Colonic mucosa (tissue), 4 donors: ENCODE results near the gene MYO10. TPM values are rescaled to one million over a fixed set of nuclear protein-coding genes. Genes with fewer than 3 reads are reported as not detected.
A peak's percentile ranks its signal among the peaks of the same experiment; 100 is the strongest.

Experiments
- DNase-seq: peaks from one replicate; pipeline ENCODE4 v3.0.0-alpha.2; 2020
- H3K27ac ChIP-seq: fragments of 200-600 bp; one replicate; pipeline ENCODE4 v1.8.0; 2021
- H3K27me3 ChIP-seq: fragments of 200-600 bp; one replicate; pipeline ENCODE4 v1.8.0; 2021
- H3K36me3 ChIP-seq: fragments of 200-600 bp; one replicate; pipeline ENCODE4 v1.8.0; 2021
- H3K4me1 ChIP-seq: fragments of 200-600 bp; one replicate; pipeline ENCODE4 v1.8.0; 2021; ENCODE audit warnings: mild to moderate bottlenecking
- H3K4me3 ChIP-seq: fragments of 200-600 bp; one replicate; pipeline ENCODE4 v1.8.0; 2021
- H3K9ac ChIP-seq, 2 donors: one replicate each; pipeline ENCODE4 v1.7.0; 2013; ENCODE audit warnings: control low read depth in 2 of 2, low read depth in 2 of 2, low read length in 2 of 2
- H3K9me3 ChIP-seq: fragments of 200-600 bp; one replicate; pipeline ENCODE4 v1.8.0; 2021
- CTCF ChIP-seq: fragments of 200-600 bp; IDR thresholded peaks from one replicate; pipeline ENCODE4 v1.8.0; 2022; ENCODE audit warnings: antibody characterized with exemption, mild to moderate bottlenecking
- intact Hi-C: fragments of 100-400 bp; cut with DNase I; formaldehyde crosslinking; loops from one replicate; pipeline ENCODE4 v1.14.1; 2022
- total RNA-seq, 2 donors: library from RNA; stranded (reverse); fragmentation: NEBNext Ultra II Directional in 1 of 2; extraction: Animal tissue kit (Norgen Biotek cat#: 25700) in 1 of 2; gene quantifications; one replicate each; pipeline ENCODE4 v1.2.1, GENCODE V29; 2021
- donor health status: healthy.
- donor health status: DM: no; HTN: no; CAD: no.
- donor health status: DM: no; HTN: no; CAD: no.

The MYO10 gene
- total RNA-seq, 2 donors from 2014 or later = 57.9 to 61.9 TPM

- no peak overlapping the region for H3K4me3 ChIP-seq
- H3K9ac ChIP-seq = no peak overlapping the region
- no peaks in the 10 kb centered on the region for H3K36me3 ChIP-seq
- DNase-seq = peak; percentile 58
- intact Hi-C loops = loop anchor here (2.0 to 10.0 kb wide), 2 partner anchors 212 to 506 kb away; no protein-coding TSS in a partner anchor
- H3K9me3 ChIP-seq = no peaks in the 10 kb centered on the region
- TF ChIP-seq CTCF = no peak
- no peaks in the 10 kb centered on the region for H3K27me3 ChIP-seq
- H3K4me1 ChIP-seq = no peaks in the 10 kb centered on the region
- H3K27ac ChIP-seq = no peak overlapping the region
Measured at GRCh38 chr5:16666130-16666882, 269.8 kb downstream of the MYO10 start.

GRCh38 chr5:16665601-16666000 is 270.5 kb downstream of the MYO10 start:
- no peak overlapping the region for H3K9ac ChIP-seq
- H3K27ac ChIP-seq = no peak overlapping the region
- H3K27me3 ChIP-seq = no peaks in the 10 kb centered on the region
- DNase-seq = no peak
- H3K4me3 ChIP-seq = no peak overlapping the region
- no peaks in the 10 kb centered on the region for H3K4me1 ChIP-seq
- TF ChIP-seq CTCF = no peak
- intact Hi-C loops = loop anchor here (10.0 kb wide), 1 partner anchor 211 kb away; no protein-coding TSS in a partner anchor
- H3K9me3 ChIP-seq = no peaks in the 10 kb centered on the region
- no peaks in the 10 kb centered on the region for H3K36me3 ChIP-seq

- intact Hi-C loops = loop anchor here (10.0 kb wide), 1 partner anchor 210 kb away; no protein-coding TSS in a partner anchor
- no peaks in the 10 kb centered on the region for H3K27me3 ChIP-seq
- DNase-seq = no peak
- no peak overlapping the region for H3K4me3 ChIP-seq
- H3K27ac ChIP-seq = no peak overlapping the region
- H3K9me3 ChIP-seq = no peaks in the 10 kb centered on the region
- no peak for TF ChIP-seq CTCF
- H3K36me3 ChIP-seq = no peaks in the 10 kb centered on the region
- no peaks in the 10 kb centered on the region for H3K4me1 ChIP-seq
- H3K9ac ChIP-seq = no peak overlapping the region
Measured at GRCh38 chr5:16664368-16664767, 271.7 kb downstream of the MYO10 start.

- H3K4me1 ChIP-seq = no peaks in the 10 kb centered on the region
- no peak overlapping the region for H3K4me3 ChIP-seq
- H3K9me3 ChIP-seq = no peaks in the 10 kb centered on the region
- H3K9ac ChIP-seq = no peak overlapping the region
- no peak for TF ChIP-seq CTCF
- no peak for DNase-seq
- no peaks in the 10 kb centered on the region for H3K36me3 ChIP-seq
- intact Hi-C loops = loop anchor here (10.0 kb wide), 1 partner anchor 209 kb away; no protein-coding TSS in a partner anchor
- no peak overlapping the region for H3K27ac ChIP-seq
- no peaks in the 10 kb centered on the region for H3K27me3 ChIP-seq
Measured at GRCh38 chr5:16663840-16664239, 272.2 kb downstream of the MYO10 start.

- no peak for TF ChIP-seq CTCF
- no peak overlapping the region for H3K27ac ChIP-seq
- no peaks in the 10 kb centered on the region for H3K36me3 ChIP-seq
- no peak for DNase-seq
- H3K4me1 ChIP-seq = no peaks in the 10 kb centered on the region
- no peaks in the 10 kb centered on the region for H3K9me3 ChIP-seq
- H3K4me3 ChIP-seq = no peak overlapping the region
- no peak overlapping the region for H3K9ac ChIP-seq
- intact Hi-C loops = loop anchor here (10.0 kb wide), 1 partner anchor 207 kb away; no protein-coding TSS in a partner anchor
- H3K27me3 ChIP-seq = no peaks in the 10 kb centered on the region
Measured at GRCh38 chr5:16661713-16662112, 274.4 kb downstream of the MYO10 start.
